ENCODE data around the gene CHST7. TPM values are rescaled to one million over a fixed set of nuclear protein-coding genes. Genes with fewer than 3 reads are reported as not detected.

The CHST7 gene
- total and polyA plus RNA-seq, 2 experiments from 2014 or later = 7.6 to 27.2 TPM

DNA sequence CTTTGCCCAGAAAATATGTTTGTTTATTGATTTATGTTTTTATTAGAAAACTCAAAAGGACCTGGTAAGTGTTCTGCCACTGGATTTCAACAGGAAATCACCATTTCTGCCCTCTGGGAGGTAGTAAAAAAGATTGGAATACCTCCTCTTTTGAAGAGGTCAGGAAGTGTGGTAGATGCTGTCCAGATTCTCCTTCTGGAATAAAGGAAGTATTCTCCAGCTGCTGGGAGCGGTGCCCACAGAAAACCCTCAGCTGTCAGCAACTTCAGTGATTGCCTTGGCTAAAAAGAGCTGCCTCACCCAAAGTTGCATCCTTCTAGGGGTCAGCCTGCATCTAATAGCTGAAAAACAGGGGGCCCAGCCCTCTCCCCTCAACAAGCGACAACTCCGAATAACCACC lies 14.5 kb upstream of the CHST7 start:
- TF ChIP-seq EZH2phosphoT487 (IDR thresholded peaks at IDR 0.05; ENCODE audit: unreplicated experiment) = no peak
- no peak for TF ChIP-seq ZNF331 (CRISPR knock-in tag; IDR thresholded peaks at IDR 0.05; ENCODE audit: low read depth)
- TF ChIP-seq, protein P1, sequence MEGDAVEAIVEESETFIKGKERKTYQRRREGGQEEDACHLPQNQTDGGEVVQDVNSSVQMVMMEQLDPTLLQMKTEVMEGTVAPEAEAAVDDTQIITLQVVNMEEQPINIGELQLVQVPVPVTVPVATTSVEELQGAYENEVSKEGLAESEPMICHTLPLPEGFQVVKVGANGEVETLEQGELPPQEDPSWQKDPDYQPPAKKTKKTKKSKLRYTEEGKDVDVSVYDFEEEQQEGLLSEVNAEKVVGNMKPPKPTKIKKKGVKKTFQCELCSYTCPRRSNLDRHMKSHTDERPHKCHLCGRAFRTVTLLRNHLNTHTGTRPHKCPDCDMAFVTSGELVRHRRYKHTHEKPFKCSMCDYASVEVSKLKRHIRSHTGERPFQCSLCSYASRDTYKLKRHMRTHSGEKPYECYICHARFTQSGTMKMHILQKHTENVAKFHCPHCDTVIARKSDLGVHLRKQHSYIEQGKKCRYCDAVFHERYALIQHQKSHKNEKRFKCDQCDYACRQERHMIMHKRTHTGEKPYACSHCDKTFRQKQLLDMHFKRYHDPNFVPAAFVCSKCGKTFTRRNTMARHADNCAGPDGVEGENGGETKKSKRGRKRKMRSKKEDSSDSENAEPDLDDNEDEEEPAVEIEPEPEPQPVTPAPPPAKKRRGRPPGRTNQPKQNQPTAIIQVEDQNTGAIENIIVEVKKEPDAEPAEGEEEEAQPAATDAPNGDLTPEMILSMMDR (conservative IDR thresholded peaks at IDR 0.05; ENCODE audit: low read depth in 2 of 2) = no peak
- TF ChIP-seq NANOG (IDR thresholded peaks at IDR 0.05; ENCODE audit: borderline replicate concordance) = no peak
- no peak for TF ChIP-seq ETS1 (IDR thresholded peaks at IDR 0.05)
- no peak for TF ChIP-seq REST (IDR thresholded peaks at IDR 0.05; ENCODE audit: unreplicated experiment)
- no peak for TF ChIP-seq STAT1 (IDR thresholded peaks at IDR 0.05; ENCODE audit: unreplicated experiment)
- no peak for TF ChIP-seq JUNB (IDR thresholded peaks at IDR 0.05; ENCODE audit: unreplicated experiment)
- no peak for TF ChIP-seq EZH2 (IDR thresholded peaks at IDR 0.05; ENCODE audit: low read depth, unreplicated experiment)
- TF ChIP-seq POLR2AphosphoS5 (IDR thresholded peaks at IDR 0.05; ENCODE audit: low read depth) = no peak
- TF ChIP-seq CREB1 (CRISPR knock-in tag; IDR thresholded peaks at IDR 0.05; ENCODE audit: low read depth) = no peak
- no peak for TF ChIP-seq ZNF114 (CRISPR knock-in tag; IDR thresholded peaks at IDR 0.05)
- TF ChIP-seq ZNF462 (CRISPR knock-in tag; IDR thresholded peaks at IDR 0.05) = no peak
- Histone ChIP-seq H4K20me1 (replicated peaks; ENCODE audit: insufficient read depth) (no peaks in the 10 kb centered on the region), H3K27me3 (ENCODE audit: insufficient read depth) (no peaks in the 10 kb centered on the region), H3K79me2 (replicated peaks; ENCODE audit: insufficient read depth) (no peaks in the 10 kb centered on the region), H3K36me3 (ENCODE audit: insufficient read depth) (no peaks in the 10 kb centered on the region), H3K9me2 (ENCODE audit: insufficient read depth) (no peaks in the 10 kb centered on the region), H2AFZ (no peak overlapping the region), H3K4me2 (no peak overlapping the region), H3F3A (replicated peaks; ENCODE audit: low read depth) (no peaks in the 10 kb centered on the region), H3K4me1 (ENCODE audit: insufficient read depth) (no peaks in the 10 kb centered on the region), H3K27ac (ENCODE audit: low read depth) (no peak overlapping the region), H3K4me3 (no peak overlapping the region)
- Mint-ChIP-seq H3K36me3 (ENCODE audit: low read depth) (peaks cover 10% of the 10 kb centered on the region; the same call in 1 of the 3 replicates), H3K9me3 (no peaks in the 10 kb centered on the region; the same call in 2 of the 3 replicates), H3K27ac (no peak overlapping the region), H3K4me1 (peaks cover 8% of the 10 kb centered on the region), H3K27me3 (ENCODE audit: insufficient read depth, low read depth, poor library complexity) (peaks cover 4% of the 10 kb centered on the region), H3K4me3 (no peak overlapping the region)
- DNase-seq (ENCODE audit: low spot score) = no peak
- ATAC-seq = no peak
